ENCODE results near the gene PPA2.
A peak's percentile ranks its signal among the peaks of the same experiment; 100 is the strongest.

The PPA2 gene

GRCh38 chr4:105350859-105351490, 122.9 kb downstream of the PPA2 start:
- CTCF ChIA-PET: no interaction called here
- POLR2A ChIA-PET: no interaction called here
- no peak for DNase-seq (ENCODE audit: extremely low spot score)
- TF ChIP-seq SUZ12 (IDR thresholded peaks at IDR 0.05) (no peak), FOXM1 (IDR thresholded peaks at IDR 0.05; ENCODE audit: borderline replicate concordance) (no peak), SP1 (IDR thresholded peaks at IDR 0.05) (no peak), FOXA1 (IDR thresholded peaks at IDR 0.05) (no peak), ZNF384 (IDR thresholded peaks at IDR 0.05) (no peak), ARNT (IDR thresholded peaks at IDR 0.05) (no peak), CTBP1 (IDR thresholded peaks at IDR 0.05; ENCODE audit: borderline replicate concordance) (no peak), FOXK2 (IDR thresholded peaks at IDR 0.05) (no peak), ELF4 (IDR thresholded peaks at IDR 0.05) (no peak)

- POLR2A ChIA-PET: no interaction called here
Observed at GRCh38 chr4:105348719-105349118, 125.1 kb downstream of the PPA2 start.

GRCh38 chr4:105346869-105347268, 127.0 kb downstream of the PPA2 start:
- no peak for DNase-seq (ENCODE audit: extremely low spot score)
- TF ChIP-seq ZNF384 (IDR thresholded peaks at IDR 0.05) (no peak), NFRKB (IDR thresholded peaks at IDR 0.05) (no peak), BHLHE40 (IDR thresholded peaks at IDR 0.05; ENCODE audit: borderline replicate concordance) (no peak), FOXA1 (IDR thresholded peaks at IDR 0.05) (no peak)
- ChIA-PET POLR2A (no interaction called here), CTCF (no interaction called here)

More at GRCh38 chr4:105348719-105349118, 125.1 kb downstream of the PPA2 start:
- CTCF ChIA-PET: no interaction called here
- no peak for TF ChIP-seq PKNOX1 (IDR thresholded peaks at IDR 0.05)
- TF ChIP-seq HDGF (IDR thresholded peaks at IDR 0.05; ENCODE audit: borderline replicate concordance): no peak
- TF ChIP-seq L3MBTL2 (conservative IDR thresholded peaks at IDR 0.05): no peak
- no peak for TF ChIP-seq SUZ12 (IDR thresholded peaks at IDR 0.05)
- TF ChIP-seq ZNF384 (IDR thresholded peaks at IDR 0.05): no peak
- TF ChIP-seq CTBP1 (IDR thresholded peaks at IDR 0.05; ENCODE audit: borderline replicate concordance): no peak
- TF ChIP-seq BHLHE40 (IDR thresholded peaks at IDR 0.05; ENCODE audit: borderline replicate concordance): no peak
- no peak for TF ChIP-seq SP1 (IDR thresholded peaks at IDR 0.05)
- no peak for TF ChIP-seq FOXA1 (IDR thresholded peaks at IDR 0.05)
- TF ChIP-seq NFRKB (IDR thresholded peaks at IDR 0.05): no peak
- TF ChIP-seq ARNT (IDR thresholded peaks at IDR 0.05): no peak
- TF ChIP-seq TARDBP (IDR thresholded peaks at IDR 0.05): no peak
- TF ChIP-seq FOXK2 (IDR thresholded peaks at IDR 0.05): no peak
- TF ChIP-seq ELF4 (IDR thresholded peaks at IDR 0.05): no peak
- DNase-seq (ENCODE audit: extremely low spot score): no peak

GRCh38 chr4:105345838-105346237, 128.0 kb downstream of the PPA2 start:
- TF ChIP-seq SUZ12 (IDR thresholded peaks at IDR 0.05) (no peak), HDGF (IDR thresholded peaks at IDR 0.05; ENCODE audit: borderline replicate concordance) (no peak), FOXK2 (IDR thresholded peaks at IDR 0.05) (no peak), SP1 (IDR thresholded peaks at IDR 0.05) (no peak), CTBP1 (IDR thresholded peaks at IDR 0.05; ENCODE audit: borderline replicate concordance) (no peak), LEF1 (IDR thresholded peaks at IDR 0.05; ENCODE audit: borderline replicate concordance) (no peak), TARDBP (IDR thresholded peaks at IDR 0.05) (no peak), FOXM1 (IDR thresholded peaks at IDR 0.05; ENCODE audit: borderline replicate concordance) (no peak), ELF4 (IDR thresholded peaks at IDR 0.05) (no peak), ARNT (IDR thresholded peaks at IDR 0.05) (no peak), PKNOX1 (IDR thresholded peaks at IDR 0.05) (no peak), FOXA1 (IDR thresholded peaks at IDR 0.05) (no peak), BHLHE40 (IDR thresholded peaks at IDR 0.05; ENCODE audit: borderline replicate concordance) (no peak), ZNF384 (IDR thresholded peaks at IDR 0.05) (no peak), L3MBTL2 (conservative IDR thresholded peaks at IDR 0.05) (no peak)
- DNase-seq (ENCODE audit: extremely low spot score): no peak
- ChIA-PET CTCF (no interaction called here), POLR2A (no interaction called here)

- TF ChIP-seq FOXM1 (IDR thresholded peaks at IDR 0.05; ENCODE audit: borderline replicate concordance): no peak
- TF ChIP-seq HDGF (IDR thresholded peaks at IDR 0.05; ENCODE audit: borderline replicate concordance): no peak
- TF ChIP-seq LEF1 (IDR thresholded peaks at IDR 0.05; ENCODE audit: borderline replicate concordance): no peak
- no peak for TF ChIP-seq PKNOX1 (IDR thresholded peaks at IDR 0.05)
- no peak for TF ChIP-seq FOXA1 (IDR thresholded peaks at IDR 0.05)
- no peak for TF ChIP-seq SUZ12 (IDR thresholded peaks at IDR 0.05)
- TF ChIP-seq NFRKB (IDR thresholded peaks at IDR 0.05): no peak
- TF ChIP-seq TARDBP (IDR thresholded peaks at IDR 0.05): no peak
- TF ChIP-seq CTBP1 (IDR thresholded peaks at IDR 0.05; ENCODE audit: borderline replicate concordance): no peak
- no peak for TF ChIP-seq ZNF384 (IDR thresholded peaks at IDR 0.05)
- no peak for TF ChIP-seq ARNT (IDR thresholded peaks at IDR 0.05)
- TF ChIP-seq FOXK2 (IDR thresholded peaks at IDR 0.05): no peak
- no peak for TF ChIP-seq BHLHE40 (IDR thresholded peaks at IDR 0.05; ENCODE audit: borderline replicate concordance)
- TF ChIP-seq SP1 (IDR thresholded peaks at IDR 0.05): no peak
- CTCF ChIA-PET: no interaction called here
Observed at GRCh38 chr4:105345358-105345757, 128.5 kb downstream of the PPA2 start.

GRCh38 chr4:105344141-105344540, 129.7 kb downstream of the PPA2 start:
- CTCF ChIA-PET: no interaction called here
- no peak for DNase-seq (ENCODE audit: extremely low spot score)
- POLR2A ChIA-PET: interaction anchor here (1.3 kb wide), 1 partner anchor 197 kb away, joined by 4 read pairs; the partner anchor contains the start of gene TET2
- TF ChIP-seq PKNOX1 (IDR thresholded peaks at IDR 0.05) (0 out of 2 replicates have a peak, but pooled peaks have one; percentile 29), SP1 (IDR thresholded peaks at IDR 0.05) (no peak)

More at GRCh38 chr4:105345358-105345757, 128.5 kb downstream of the PPA2 start:
- no peak for DNase-seq (ENCODE audit: extremely low spot score)
- POLR2A ChIA-PET: no interaction called here
